HCT116 (cell line): ENCODE data around the gene KCTD1. TPM values are rescaled to one million over a fixed set of nuclear protein-coding genes. Genes with fewer than 3 reads are reported as not detected.
A peak's percentile ranks its signal among the peaks of the same experiment; 100 is the strongest.

Experiments
- ATAC-seq: fragments of 200-7000 bp; cut with Tn5 transposase; 2 replicates; pipeline ENCODE4 v1.9.1; 2020; ENCODE audit warnings: mild to moderate bottlenecking, moderate library complexity
- BruUV-seq: library from RNA; stranded (reverse); fragments of 400-500 nt; replicated peaks from 2 replicates; lab custom pipeline; 2021; lab: Mats Ljungman, UMichigan
- CTCF ChIA-PET: fragments of 300-600 bp; sonication (Branson Sonifier 250); formaldehyde crosslinking; loops from one replicate; lab custom pipeline; 2021; ENCODE audit warnings: antibody characterized with exemption; lab: Charles Lee
- POLR2A ChIA-PET: fragments of 300-600, 350-600 bp; sonication (Branson Sonifier 250); formaldehyde crosslinking; loops from one replicate; lab custom pipeline; 2021; ENCODE audit warnings: antibody characterized with exemption; lab: Charles Lee
- RAD21 ChIA-PET, 2 experiments: fragments of 300-600 bp; sonication (Branson Sonifier 250); formaldehyde crosslinking; loops; one replicate each; lab custom pipeline; 2023; ENCODE audit warnings: low total read pairs in 2 of 2; ENCODE audit not compliant: uncharacterized antibody in 2 of 2, unreplicated experiment in 2 of 2, low non-redundant PET in 1 of 2; lab: Charles Lee
- DNase-seq: peaks from one replicate; pipeline ENCODE4 v3.0.0-alpha.2; 2010; ENCODE audit warnings: low read depth, low spot score
- H2AFZ ChIP-seq: fragments of 200-600 bp; shearing (Covaris generic), sonication (generic); 2 replicates; pipeline ENCODE4 v1.6.1; 2017; ENCODE audit warnings: low read depth, mixed run types, mixed read lengths, antibody characterized with exemption, low read length; ENCODE audit not compliant: poor library complexity, severe bottlenecking
- H3K27ac ChIP-seq: 2 replicates; pipeline ENCODE4 v1.5.1; 2012; ENCODE audit warnings: low read depth, low read length
- H3K27me3 ChIP-seq: fragments of 200-600 bp; sonication (generic); 2 replicates; pipeline ENCODE4 v1.6.1; 2016; ENCODE audit warnings: mixed run types, low read length, mixed read lengths; ENCODE audit not compliant: insufficient read depth
- H3K36me3 ChIP-seq, 2 experiments: fragments of 200-500 bp in 1 of 2; fragments of 200-600 bp in 1 of 2; sonication (Bioruptor generic) in 1 of 2; sonication (generic) in 1 of 2; 2 replicates each; pipeline versions ENCODE4 v1.5.1 to v1.6.1; 2014 to 2016; ENCODE audit warnings: low read length in 2 of 2, inconsistent platforms in 1 of 2, mixed read lengths in 1 of 2, mixed run types in 1 of 2; ENCODE audit not compliant: insufficient read depth in 2 of 2, control insufficient read depth in 1 of 2
- H3K4me1 ChIP-seq, 2 experiments: fragments of 200-600 bp in 1 of 2; sonication (generic) in 1 of 2; 2 replicates each; pipeline versions ENCODE4 v1.5.1 to v1.6.1; 2012 to 2017; ENCODE audit warnings: low read length in 2 of 2, inconsistent platforms in 1 of 2, mild to moderate bottlenecking in 1 of 2, mixed read lengths in 1 of 2, mixed run types in 1 of 2, moderate library complexity in 1 of 2; ENCODE audit not compliant: insufficient read depth in 2 of 2, control insufficient read depth in 1 of 2
- H3K4me2 ChIP-seq: fragments of 200-600 bp; sonication (generic); 2 replicates; pipeline ENCODE4 v1.6.1; 2017; ENCODE audit warnings: mixed run types, low read length, mixed read lengths
- H3K4me3 ChIP-seq, 2 experiments: fragments of 200-600 bp in 1 of 2; sonication (generic) in 1 of 2; replicated peaks in 1 of 2; 2 replicates each; pipeline ENCODE4 v1.5.1; 2011 to 2016; ENCODE audit warnings: low read length in 2 of 2, control low read depth in 1 of 2, low read depth in 1 of 2, mild to moderate bottlenecking in 1 of 2, mixed read lengths in 1 of 2, mixed run types in 1 of 2
- H3K79me2 ChIP-seq: fragments of 200-600 bp; sonication (generic); 2 replicates; pipeline ENCODE4 v1.6.1; 2017; ENCODE audit warnings: mild to moderate bottlenecking, mixed run types, low read length, moderate library complexity, mixed read lengths; ENCODE audit not compliant: insufficient read depth
- H3K9ac ChIP-seq: fragments of 200-600 bp; sonication (generic); 2 replicates; pipeline ENCODE4 v1.6.1; 2016; ENCODE audit warnings: low read length, mixed read lengths
- H3K9me2 ChIP-seq: fragments of 200-600 bp; sonication (generic), shearing (Covaris generic); 2 replicates; pipeline ENCODE4 v1.6.1; 2017; ENCODE audit warnings: mixed run types, mild to moderate bottlenecking, moderate library complexity; ENCODE audit not compliant: insufficient read depth
- H3K9me3 ChIP-seq, 2 experiments: fragments of 200-500 bp in 1 of 2; fragments of 200-600 bp in 1 of 2; sonication (Bioruptor generic) in 1 of 2; sonication (generic) in 1 of 2; 2 replicates each; pipeline ENCODE4 v1.6.1; 2014 to 2017; ENCODE audit warnings: low read length in 2 of 2, mixed read lengths in 2 of 2, inconsistent platforms in 1 of 2, low read depth in 1 of 2, mild to moderate bottlenecking in 1 of 2, mixed run types in 1 of 2, moderate library complexity in 1 of 2; ENCODE audit not compliant: control insufficient read depth in 1 of 2, insufficient read depth in 1 of 2
- H4K20me1 ChIP-seq: fragments of 200-600 bp; sonication (generic), shearing (Covaris generic); 2 replicates; pipeline ENCODE4 v1.6.1; 2017; ENCODE audit warnings: mixed run types, mild to moderate bottlenecking, moderate library complexity; ENCODE audit not compliant: insufficient read depth
- EZH2 ChIP-seq: fragments of 200-600 bp; sonication (generic); IDR thresholded peaks from 2 replicates; pipeline ENCODE4 v1.6.1; 2017; ENCODE audit warnings: antibody characterized with exemption, mixed run types
- SIN3A ChIP-seq: IDR thresholded peaks from 2 replicates; pipeline ENCODE4 v1.6.1; 2012; ENCODE audit warnings: low read depth
- YY1 ChIP-seq: IDR thresholded peaks from 2 replicates; pipeline ENCODE4 v1.6.1; 2011; ENCODE audit warnings: low read length, low read depth, moderate library complexity, mild to moderate bottlenecking; ENCODE audit not compliant: insufficient replicate concordance; ENCODE audit errors: extremely low read depth
- ZNF274 ChIP-seq: fragments of 200-500 bp; sonication (Bioruptor generic); IDR thresholded peaks from 2 replicates; pipeline ENCODE4 v1.6.1; 2014; ENCODE audit warnings: mild to moderate bottlenecking, low read depth, low read length, inconsistent platforms
- intact Hi-C: fragments of 100-400 bp; cut with micrococcal nuclease; formaldehyde crosslinking; loops from 2 replicates; pipeline ENCODE4 v1.10.0; 2022
- total RNA-seq: library from RNA; stranded (reverse); gene quantifications from one replicate; pipeline ENCODE4 v1.2.1, GENCODE V29; 2021; ENCODE audit not compliant: unreplicated experiment

KCTD1 gene
- total RNA-seq, 1 experiment from 2014 or later, result 16.8 TPM

DNA sequence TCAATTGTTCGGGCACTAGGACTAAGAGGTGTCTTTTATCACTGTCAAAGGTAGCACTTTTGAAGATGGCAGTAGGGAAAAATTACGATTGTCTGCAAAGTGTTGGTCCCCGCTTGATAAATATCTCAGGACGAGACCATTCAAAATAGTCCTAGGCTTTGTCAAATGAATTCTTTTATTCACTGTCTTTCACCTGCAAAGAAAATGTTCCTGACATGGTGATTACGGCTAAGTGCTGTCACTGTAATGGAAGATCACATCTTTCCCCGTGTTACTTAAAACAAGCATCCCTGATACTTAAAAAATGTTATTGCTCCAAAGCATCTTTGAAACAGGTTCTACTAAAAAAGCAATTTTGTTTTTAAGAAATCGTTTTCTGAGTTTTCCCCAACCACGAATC, 71.7 kb downstream of the KCTD1 start:
- Histone ChIP-seq H3K79me2 (no peaks in the 10 kb centered on the region; the same call in 1 of the 2 replicates), H3K27ac (peak overlapping the region; percentile 99; the same call in 1 of the 2 replicates), H3K9me3 (no peaks in the 10 kb centered on the region), H3K9ac (no peak overlapping the region), H4K20me1 (no peaks in the 10 kb centered on the region), H3K4me2 (no peak overlapping the region), H3K36me3 (no peaks in the 10 kb centered on the region), H3K4me3 (no peak overlapping the region), H3K27me3 (no peaks in the 10 kb centered on the region), H3K4me1 (peaks cover 42 to 61% of the 10 kb centered on the region in 2 experiments), H3K9me2 (no peaks in the 10 kb centered on the region), H2AFZ (no peak overlapping the region)
- DNase-seq (no peak), ATAC-seq (no peak)
- RAD21 ChIA-PET, result no interaction called here
- no TSS peak for BruUV-seq
- POLR2A ChIA-PET, result no interaction called here
- no peak for TF ChIP-seq ZNF274
- intact Hi-C loops, result no loop called here
- CTCF ChIA-PET, result no interaction called here

DNA sequence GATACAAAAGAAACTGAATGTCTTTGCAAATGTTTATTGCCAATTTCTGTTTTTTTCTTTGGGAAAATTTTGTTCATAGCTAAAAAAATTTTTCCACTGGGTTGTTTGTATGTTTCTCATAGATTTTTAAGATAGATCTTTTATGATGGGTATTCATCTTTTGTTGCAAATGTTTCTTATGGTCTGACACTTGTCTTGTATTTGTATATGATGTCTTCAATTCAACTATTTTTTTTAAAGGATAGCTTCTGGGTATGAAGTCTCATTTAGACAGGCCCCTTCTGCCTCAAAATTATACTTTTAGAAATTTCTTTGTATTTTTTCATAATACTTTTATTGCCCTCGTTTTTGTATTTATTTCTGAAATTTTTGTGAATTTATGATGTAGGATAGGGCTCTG, 73.8 kb downstream of the KCTD1 start:
- H3K9ac ChIP-seq, result no peak overlapping the region
- no peak overlapping the region for H2AFZ ChIP-seq
- POLR2A ChIA-PET, result interaction anchor here (1.5 kb wide), 1 partner anchor 9 kb away, joined by 3 read pairs; no protein-coding TSS in a partner anchor
- RAD21 ChIA-PET, result no interaction called here
- no peaks in the 10 kb centered on the region for H3K9me2 ChIP-seq
- H3K27me3 ChIP-seq, result no peaks in the 10 kb centered on the region
- no TSS peak for BruUV-seq
- intact Hi-C loops, result no loop called here
- H3K79me2 ChIP-seq, result no peaks in the 10 kb centered on the region; the same call in 1 of the 2 replicates
- H3K4me2 ChIP-seq, result no peak overlapping the region
- no peak for DNase-seq
- ATAC-seq, result no peak
- H3K9me3 ChIP-seq, result no peaks in the 10 kb centered on the region
- no peak overlapping the region for H3K27ac ChIP-seq
- CTCF ChIA-PET, result no interaction called here
- no peaks in the 10 kb centered on the region for H3K36me3 ChIP-seq
- H3K4me1 ChIP-seq, result peaks cover 36 to 61% of the 10 kb centered on the region in 2 experiments
- H3K4me3 ChIP-seq, result no peak overlapping the region
- H4K20me1 ChIP-seq, result no peaks in the 10 kb centered on the region
- TF ChIP-seq YY1 (no peak), EZH2 (no peak), ZNF274 (no peak), SIN3A (no peak)
